Activated CD4-positive, CD25-positive, alpha-beta regulatory T cell treated with anti-CD3 and anti-CD28 coated beads, Interleukin-2, amount 50 U/mL, for 16 hours (primary cell): Measurements from ENCODE around the gene MED14.
"Not testable (repeated sequence)": the region's sequence is repeated elsewhere in the genome, so short reads cannot be mapped to it uniquely, and the experiment has no call there.

ENCODE experiments used
- DNase-seq: peaks from one replicate; pipeline ENCODE4 v3.0.0-alpha.2; 2020; ENCODE audit warnings: low read depth, low spot score

MED14 gene

GRCh38 chrX:40735325-40736169 is at the start of gene MED14:
TSS of gene MED14 (minus strand) at chrX:40735542. CDS start at chrX:40735412, 130 bp downstream.
- DNase-seq: peak; percentile 81

- no peak for DNase-seq
These were observed 49.3 kb upstream of the MED14 start for GRCh38 chrX:40784516-40785151.

- DNase-seq: not testable (repeated sequence)
These were observed 47.4 kb upstream of the MED14 start for GRCh38 chrX:40782644-40783259.

- no peak for DNase-seq
These were observed 45.6 kb upstream of the MED14 start for GRCh38 chrX:40780951-40781350.

GRCh38 chrX:40780082-40780481 is 44.7 kb upstream of the MED14 start:
- DNase-seq: no peak

- DNase-seq: no peak
These were observed 43.7 kb upstream of the MED14 start for GRCh38 chrX:40778861-40779575.

- no peak for DNase-seq
These were observed 38.5 kb upstream of the MED14 start for GRCh38 chrX:40773809-40774208.

GRCh38 chrX:40773188-40773587 is 37.8 kb upstream of the MED14 start:
- DNase-seq: no peak

- DNase-seq: no peak
These were observed 36.9 kb upstream of the MED14 start for GRCh38 chrX:40772290-40772689.

GRCh38 chrX:40761762-40762161 is 26.4 kb upstream of the MED14 start:
- no peak for DNase-seq

- no peak for DNase-seq
These were observed 24.0 kb upstream of the MED14 start for GRCh38 chrX:40759374-40759773.

GRCh38 chrX:40757058-40757457 is 21.7 kb upstream of the MED14 start:
- no peak for DNase-seq

GRCh38 chrX:40755291-40756249 is 20.2 kb upstream of the MED14 start:
- DNase-seq: no peak

- DNase-seq: no peak
These were observed 14.5 kb upstream of the MED14 start for GRCh38 chrX:40749681-40750494.

GRCh38 chrX:40748977-40749376 is 13.6 kb upstream of the MED14 start:
- DNase-seq: no peak

- no peak for DNase-seq
These were observed 11.2 kb upstream of the MED14 start for GRCh38 chrX:40746521-40746920.

- no peak for DNase-seq
These were observed 796 bp upstream of the MED14 start for GRCh38 chrX:40736170-40736505.

GRCh38 chrX:40734971-40735324 is 394 bp downstream of the MED14 start:
- DNase-seq: peak; percentile 2

GRCh38 chrX:40733706-40734105 is 1.6 kb downstream of the MED14 start:
- no peak for DNase-seq

- DNase-seq: not testable (repeated sequence)
These were observed 2.8 kb downstream of the MED14 start for GRCh38 chrX:40732499-40732898.
